SU-DHL-6 (cell line): ENCODE results near the gene NDUFS6.

Source experiments
- H2AFZ ChIP-seq: fragments of 200-600 bp; sonication (generic); 2 replicates; pipeline ENCODE4 v1.6.1; 2014; ENCODE audit warnings: low read depth, mild to moderate bottlenecking, moderate library complexity, mixed read lengths, antibody characterized with exemption, low read length; ENCODE audit not compliant: severe bottlenecking
- H3F3A ChIP-seq: fragments of 200-600 bp; shearing (Covaris generic); 2 replicates; pipeline ENCODE4 v1.6.0; 2016; ENCODE audit warnings: antibody characterized with exemption, mild to moderate bottlenecking; ENCODE audit not compliant: insufficient read depth
- H3K27ac ChIP-seq: fragments of 200-600 bp; sonication (generic); 2 replicates; pipeline ENCODE4 v1.5.1; 2016; ENCODE audit warnings: low read depth, mild to moderate bottlenecking, low read length, moderate library complexity, mixed read lengths
- H3K27me3 ChIP-seq: fragments of 200-600 bp; sonication (generic), shearing (Covaris generic); 2 replicates; pipeline ENCODE4 v1.6.0; 2014; ENCODE audit warnings: mild to moderate bottlenecking, low read length
- H3K36me3 ChIP-seq: fragments of 200-600 bp; sonication (generic); 2 replicates; pipeline ENCODE4 v1.6.1; 2014; ENCODE audit warnings: mild to moderate bottlenecking, low read length, mixed read lengths
- H3K4me2 ChIP-seq: fragments of 300-600, 200-600 bp; shearing (Covaris generic), sonication (generic); 2 replicates; pipeline ENCODE4 v1.6.0; 2014; ENCODE audit warnings: low read length, low read depth, mild to moderate bottlenecking; ENCODE audit not compliant: poor library complexity, severe bottlenecking
- H3K4me3 ChIP-seq: fragments of 200-600 bp; sonication (generic); 2 replicates; pipeline ENCODE4 v1.5.1; 2014; ENCODE audit warnings: antibody characterized with exemption, low read length, mild to moderate bottlenecking, mixed read lengths; ENCODE audit not compliant: insufficient read depth, poor library complexity, severe bottlenecking
- H3K79me2 ChIP-seq: fragments of 200-600 bp; sonication (generic); 2 replicates; pipeline ENCODE4 v1.6.1; 2014; ENCODE audit warnings: mild to moderate bottlenecking, low read length, moderate library complexity; ENCODE audit not compliant: insufficient read depth
- H3K9ac ChIP-seq: fragments of 200-600 bp; sonication (generic); 2 replicates; pipeline ENCODE4 v1.7.0; 2014; ENCODE audit warnings: mild to moderate bottlenecking, low read length
- H3K9me2 ChIP-seq: fragments of 200-600 bp; sonication (generic); replicated peaks from 2 replicates; pipeline ENCODE4 v1.6.1; 2014; ENCODE audit warnings: low read length; ENCODE audit not compliant: insufficient read depth
- H3K9me3 ChIP-seq: fragments of 200-600 bp; sonication (generic); 2 replicates; pipeline ENCODE4 v1.6.1; 2014; ENCODE audit warnings: low read length, mixed read lengths; ENCODE audit not compliant: insufficient read depth
- H4K20me1 ChIP-seq: fragments of 200-600 bp; sonication (generic); 2 replicates; pipeline ENCODE4 v1.6.1; 2014; ENCODE audit warnings: low read depth, mild to moderate bottlenecking, antibody characterized with exemption, low read length, moderate library complexity, mixed read lengths
- CTCF ChIP-seq: fragments of 200-600 bp; sonication (generic); IDR thresholded peaks from one replicate; pipeline ENCODE4 v1.5.1; 2017; ENCODE audit warnings: antibody characterized with exemption, mild to moderate bottlenecking, low read length, moderate library complexity; ENCODE audit not compliant: insufficient read depth, poor library complexity, severe bottlenecking
- EZH2phosphoT487 ChIP-seq: fragments of 200-600 bp; sonication (generic), shearing (Covaris generic); conservative IDR thresholded peaks from 2 replicates; pipeline ENCODE4 v1.6.1; 2018; ENCODE audit warnings: mild to moderate bottlenecking, antibody characterized with exemption, low read length, moderate library complexity, mixed read lengths

The NDUFS6 gene

GRCh38 chr5:1824903-1825841 is 24.0 kb downstream of the NDUFS6 start:
- no peak overlapping the region for H3K27ac ChIP-seq
- H2AFZ ChIP-seq, result no peak overlapping the region
- no peaks in the 10 kb centered on the region for H3F3A ChIP-seq
- no peaks in the 10 kb centered on the region for H3K9me2 ChIP-seq
- no peak overlapping the region for H3K9ac ChIP-seq
- H3K79me2 ChIP-seq, result no peaks in the 10 kb centered on the region
- H4K20me1 ChIP-seq, result no peaks in the 10 kb centered on the region
- no peaks in the 10 kb centered on the region for H3K36me3 ChIP-seq
- no peaks in the 10 kb centered on the region for H3K27me3 ChIP-seq
- no peak for TF ChIP-seq CTCF
- no peak for TF ChIP-seq EZH2phosphoT487
- no peaks in the 10 kb centered on the region for H3K9me3 ChIP-seq
- no peak overlapping the region for H3K4me3 ChIP-seq
- H3K4me2 ChIP-seq, result no peak overlapping the region

- no peaks in the 10 kb centered on the region for H3K9me3 ChIP-seq
- no peaks in the 10 kb centered on the region for H3F3A ChIP-seq
- H3K4me2 ChIP-seq, result no peak overlapping the region
- H3K27ac ChIP-seq, result no peak overlapping the region
- H3K36me3 ChIP-seq, result no peaks in the 10 kb centered on the region
- H2AFZ ChIP-seq, result no peak overlapping the region
- H3K27me3 ChIP-seq, result no peaks in the 10 kb centered on the region
- H3K9ac ChIP-seq, result no peak overlapping the region
- no peaks in the 10 kb centered on the region for H4K20me1 ChIP-seq
- H3K79me2 ChIP-seq, result no peaks in the 10 kb centered on the region
- no peaks in the 10 kb centered on the region for H3K9me2 ChIP-seq
- no peak overlapping the region for H3K4me3 ChIP-seq
- TF ChIP-seq CTCF, result no peak
- no peak for TF ChIP-seq EZH2phosphoT487
These were observed 25.2 kb downstream of the NDUFS6 start for GRCh38 chr5:1826235-1826980.

GRCh38 chr5:1827025-1827885 is 26.0 kb downstream of the NDUFS6 start:
- Histone ChIP-seq H3K27ac (no peak overlapping the region), H3K9me2 (no peaks in the 10 kb centered on the region), H2AFZ (no peak overlapping the region), H3K4me3 (no peak overlapping the region), H3K79me2 (no peaks in the 10 kb centered on the region), H4K20me1 (no peaks in the 10 kb centered on the region), H3K9me3 (no peaks in the 10 kb centered on the region), H3F3A (no peaks in the 10 kb centered on the region), H3K27me3 (no peaks in the 10 kb centered on the region), H3K9ac (no peak overlapping the region), H3K36me3 (no peaks in the 10 kb centered on the region), H3K4me2 (no peak overlapping the region)
- TF ChIP-seq CTCF (no peak), EZH2phosphoT487 (no peak)
